Measurements from ENCODE around the gene DPP6.

Gene DPP6

DNA sequence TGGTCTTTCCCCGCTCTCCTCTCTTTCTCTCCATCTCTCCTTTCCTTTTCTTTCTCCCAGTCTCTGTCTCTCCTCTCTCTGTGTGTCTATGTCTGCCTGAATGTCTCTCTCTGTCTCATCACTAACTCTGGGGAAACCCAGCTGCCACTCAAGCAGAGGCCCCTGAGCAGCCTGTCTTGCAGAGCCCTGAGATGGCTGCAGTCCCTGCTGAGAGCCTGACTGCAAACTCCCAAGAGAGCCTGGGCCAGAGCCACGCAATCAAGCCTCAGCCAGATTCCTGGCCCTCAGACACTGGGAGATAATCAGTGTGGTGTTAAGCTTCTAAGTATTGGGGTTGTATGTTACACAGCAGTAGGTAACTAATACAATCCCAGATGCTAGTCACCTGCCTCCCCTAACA is 859.2 kb downstream of the DPP6 start:
- H3K4me3 ChIP-seq (ENCODE audit: control insufficient read depth, low read depth, low read length): no peak overlapping the region
- no peak for TF ChIP-seq CTCF (conservative IDR thresholded peaks at IDR 0.05; ENCODE audit: control insufficient read depth, insufficient read depth, low read depth, low read length)
- no peak for DNase-seq (ENCODE audit: low read depth)

GRCh38 chr7:154911862-154912455 is 859.8 kb downstream of the DPP6 start:
- DNase-seq (ENCODE audit: low read depth): no peak
- no peak for TF ChIP-seq CTCF (conservative IDR thresholded peaks at IDR 0.05; ENCODE audit: control insufficient read depth, insufficient read depth, low read depth, low read length)
- no peak overlapping the region for H3K4me3 ChIP-seq (ENCODE audit: control insufficient read depth, low read depth, low read length)

DNA sequence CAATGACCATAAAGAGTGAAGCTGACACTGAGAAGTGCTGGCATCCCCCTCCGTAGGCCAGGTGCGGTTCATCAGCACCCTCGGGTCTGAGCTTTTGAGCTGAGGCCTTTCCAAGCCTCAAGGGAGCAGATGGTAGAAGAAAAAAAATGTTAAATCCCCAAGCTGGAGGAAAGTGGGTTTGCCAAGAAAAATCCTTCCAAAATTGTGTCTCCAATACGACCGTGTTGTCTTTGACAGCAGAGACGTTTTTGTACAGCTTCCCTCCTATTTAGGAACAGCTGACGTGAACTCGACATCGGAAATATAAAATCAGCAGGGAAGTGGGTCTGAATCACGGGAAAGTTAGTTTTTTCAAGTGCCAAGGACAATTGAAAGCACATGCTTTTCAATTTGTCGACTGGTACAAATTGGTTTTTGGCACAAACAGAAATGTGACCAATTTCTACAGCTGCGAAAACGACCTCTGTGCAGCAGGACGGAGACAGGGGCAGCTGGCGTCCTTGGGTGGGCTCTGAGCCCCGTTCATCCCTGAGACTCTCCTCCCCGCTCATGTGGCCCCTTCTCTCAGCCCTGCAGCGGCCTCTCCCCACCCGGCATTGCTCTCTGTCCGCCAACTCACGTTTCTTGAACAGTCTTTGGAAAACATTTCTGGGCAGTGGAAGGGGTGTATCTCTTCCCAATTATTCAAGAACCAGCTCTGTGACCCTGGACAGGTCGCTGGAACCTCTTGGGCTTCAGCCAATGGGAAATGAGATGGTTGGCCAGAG is 860.9 kb downstream of the DPP6 start:
- H3K4me3 ChIP-seq (ENCODE audit: control insufficient read depth, low read depth, low read length): no peak overlapping the region
- TF ChIP-seq CTCF (conservative IDR thresholded peaks at IDR 0.05; ENCODE audit: control insufficient read depth, insufficient read depth, low read depth, low read length): no peak
- DNase-seq (ENCODE audit: low read depth): no peak

GRCh38 chr7:154913638-154914307 is 861.6 kb downstream of the DPP6 start:
- peak; percentile 61 for DNase-seq (ENCODE audit: low read depth)
- TF ChIP-seq CTCF (conservative IDR thresholded peaks at IDR 0.05; ENCODE audit: control insufficient read depth, insufficient read depth, low read depth, low read length): peak; percentile 82
- no peak overlapping the region for H3K4me3 ChIP-seq (ENCODE audit: control insufficient read depth, low read depth, low read length)

GRCh38 chr7:154914308-154914995 is 862.3 kb downstream of the DPP6 start:
- no peak for DNase-seq (ENCODE audit: low read depth)
- TF ChIP-seq CTCF (conservative IDR thresholded peaks at IDR 0.05; ENCODE audit: control insufficient read depth, insufficient read depth, low read depth, low read length): no peak
- no peak overlapping the region for H3K4me3 ChIP-seq (ENCODE audit: control insufficient read depth, low read depth, low read length)

- H3K4me3 ChIP-seq (ENCODE audit: control insufficient read depth, low read depth, low read length): no peak overlapping the region
- TF ChIP-seq CTCF (conservative IDR thresholded peaks at IDR 0.05; ENCODE audit: control insufficient read depth, insufficient read depth, low read depth, low read length): no peak
- DNase-seq (ENCODE audit: low read depth): no peak
Measured at GRCh38 chr7:154914996-154915380, 862.8 kb downstream of the DPP6 start.

Data from fibroblast of mammary gland (primary cell).